GM19468 (cell line): ENCODE data around the gene TSTD1.
"Not testable (repeated sequence)": the region's sequence is repeated elsewhere in the genome, so short reads cannot be mapped to it uniquely, and the experiment has no call there.

Experiments used
- ATAC-seq: cut with Tn5 transposase; IDR thresholded peaks from one replicate; pipeline ENCODE4 v1.9.1; 2021; ENCODE audit warnings: mild to moderate bottlenecking, moderate library complexity, moderate number of reproducible peaks; ENCODE audit not compliant: unreplicated experiment; ENCODE audit errors: extremely low read depth

Gene TSTD1

DNA sequence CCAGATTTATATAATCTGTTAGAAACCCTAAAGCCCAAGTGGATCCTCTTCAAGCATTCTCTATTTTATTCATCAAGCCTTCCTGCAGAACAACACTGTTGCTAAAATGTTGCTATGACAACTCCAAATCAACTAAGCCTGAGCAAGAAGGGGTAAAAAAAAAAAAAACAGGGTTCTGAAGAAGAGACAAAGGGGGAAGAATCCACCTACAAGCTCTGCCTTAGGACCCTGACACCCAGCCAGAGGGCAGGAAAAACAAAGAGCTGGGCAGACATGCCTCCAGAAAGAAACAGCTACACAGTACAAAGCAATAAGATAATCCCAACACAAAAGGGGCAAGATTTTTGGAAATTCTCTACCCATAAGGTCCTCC lies 5.8 kb upstream of the TSTD1 start:
- ATAC-seq, result no peak

DNA sequence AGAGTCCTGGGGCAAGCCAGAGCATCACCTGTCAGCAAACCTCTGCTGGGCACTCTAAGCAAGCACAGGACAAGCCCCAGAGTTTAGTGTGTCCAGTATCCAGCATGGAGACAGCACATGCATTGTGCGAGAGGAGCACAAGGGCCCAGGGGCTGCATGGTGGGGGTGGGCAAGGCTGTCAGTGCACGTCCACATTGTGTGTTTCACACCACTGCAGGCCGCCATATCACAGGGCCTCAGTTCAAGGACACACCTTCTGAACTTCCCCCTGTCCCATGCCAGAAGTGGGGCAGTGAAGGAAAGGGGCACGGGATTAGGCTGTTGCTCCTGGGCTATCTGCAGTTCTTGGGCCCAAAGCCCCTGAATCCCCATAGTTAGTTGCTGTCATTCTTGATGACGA lies 782 bp upstream of the TSTD1 start:
- no peak for ATAC-seq

DNA sequence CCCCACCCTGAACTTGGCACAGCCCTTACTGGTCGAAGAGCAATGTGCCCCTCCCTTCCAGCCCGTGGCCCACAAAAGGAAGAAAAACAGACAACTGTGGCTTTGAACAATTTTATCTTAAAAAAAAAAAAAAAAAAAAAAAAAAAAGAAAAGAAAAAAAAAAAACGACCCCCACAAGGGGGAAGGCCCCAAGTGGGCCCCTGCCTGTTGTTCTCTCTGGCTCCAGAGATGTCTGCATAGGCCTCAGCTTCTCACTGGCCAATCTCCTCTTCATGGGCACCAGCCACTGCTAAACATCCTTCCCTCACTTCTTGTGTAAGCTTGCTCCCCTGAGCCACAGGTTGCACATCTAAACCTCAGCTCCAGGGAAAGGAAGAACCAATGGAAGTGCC lies 386 bp upstream of the TSTD1 start:
- no peak for ATAC-seq

DNA sequence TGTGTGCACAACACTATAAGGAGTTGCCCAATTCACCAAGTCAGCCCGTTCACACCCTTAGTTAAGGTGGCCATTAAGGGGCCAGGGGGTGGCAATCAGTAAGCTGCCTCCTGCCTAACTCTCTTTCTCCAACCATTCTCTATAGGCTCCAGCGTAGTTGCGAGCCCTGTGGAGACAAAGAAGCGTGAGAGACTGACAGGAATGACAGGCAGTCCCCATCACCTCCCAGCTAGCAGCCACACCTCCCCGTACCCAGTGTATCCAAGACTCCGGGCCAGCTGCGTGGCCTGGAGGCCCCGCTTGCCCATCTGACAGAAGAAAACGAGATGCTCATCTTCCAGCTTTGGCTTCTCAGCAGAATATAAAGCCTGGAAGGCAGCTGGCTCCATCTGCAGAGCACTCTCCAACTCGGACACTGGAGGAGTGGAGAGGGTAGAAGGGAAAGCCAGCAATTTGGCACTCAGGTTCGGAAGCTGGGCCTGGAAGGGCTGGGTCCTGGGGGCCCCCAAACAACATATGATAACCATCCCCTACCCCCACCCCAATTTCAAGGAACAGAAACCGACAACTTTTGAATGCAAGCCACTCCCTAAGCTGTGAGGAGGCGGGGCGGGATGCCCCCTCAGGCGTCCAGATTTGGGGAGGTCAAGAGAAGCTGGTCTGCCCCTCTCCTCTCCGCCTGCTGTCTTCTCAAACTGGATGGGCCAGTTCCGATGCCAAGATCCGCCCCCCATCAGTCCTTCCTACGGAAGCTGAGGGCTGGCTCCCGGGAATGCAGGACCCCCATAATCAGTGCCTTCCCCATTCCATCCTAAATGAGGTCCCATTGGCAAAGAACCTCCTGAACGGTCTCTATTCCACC lies 872 bp downstream of the TSTD1 start:
- ATAC-seq, result no peak

DNA sequence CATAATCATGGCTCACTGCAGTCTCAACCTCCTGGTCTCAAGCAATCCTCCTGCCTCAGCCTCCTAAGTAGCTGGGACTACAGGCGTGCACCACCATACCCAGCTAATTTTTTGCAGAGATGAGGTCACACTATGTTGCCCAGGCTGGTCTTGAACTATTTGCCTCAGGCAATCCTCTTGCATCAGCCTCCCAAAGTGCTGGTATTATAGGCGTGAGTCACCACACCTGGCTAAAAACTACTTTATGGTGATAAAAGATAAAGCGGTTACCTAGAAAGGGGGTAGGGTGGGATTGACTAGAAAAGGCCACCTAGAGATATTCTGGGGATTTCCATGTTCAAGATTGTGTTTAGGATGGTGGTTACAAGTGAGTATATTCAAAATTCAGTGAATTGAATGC lies 5.0 kb downstream of the TSTD1 start:
- no peak for ATAC-seq

DNA sequence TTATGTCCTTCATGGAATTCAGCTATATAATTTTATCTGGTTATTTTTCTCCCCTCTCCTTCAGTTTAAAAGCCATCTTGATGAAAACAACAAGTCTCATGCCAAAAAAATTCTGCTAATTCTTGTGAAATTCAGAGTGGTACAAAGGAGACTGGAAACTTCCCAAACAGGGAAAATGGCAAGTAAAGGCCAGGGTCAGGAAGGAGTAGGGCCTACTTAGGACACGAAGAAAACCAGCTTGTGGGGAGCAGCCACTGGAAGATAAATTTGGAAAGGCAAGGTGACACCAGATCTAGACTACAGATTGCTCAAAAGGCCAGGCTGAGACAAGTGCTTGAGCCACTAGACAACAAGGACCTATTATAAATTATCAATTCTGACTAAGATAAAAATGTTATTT lies 6.4 kb downstream of the TSTD1 start:
- no peak for ATAC-seq

DNA sequence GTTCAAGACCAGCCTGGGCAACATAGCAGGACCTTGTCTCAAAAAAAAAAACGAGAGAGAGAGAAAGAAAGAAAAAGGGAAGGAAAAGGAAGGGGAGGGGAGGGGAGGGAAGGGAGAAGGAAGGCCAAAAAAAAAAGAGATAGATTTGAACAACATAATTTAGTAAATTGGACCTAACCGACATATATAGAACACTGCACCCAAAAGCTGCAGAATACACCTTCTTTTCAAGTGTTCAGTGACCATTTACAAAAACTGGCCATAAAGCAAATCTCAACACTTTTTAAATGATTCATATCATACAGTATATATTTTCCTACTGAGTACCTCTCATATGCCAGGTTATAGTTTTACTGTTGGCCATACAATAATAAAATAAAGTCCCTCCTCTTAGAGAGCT lies 6.9 kb downstream of the TSTD1 start:
- no peak for ATAC-seq

DNA sequence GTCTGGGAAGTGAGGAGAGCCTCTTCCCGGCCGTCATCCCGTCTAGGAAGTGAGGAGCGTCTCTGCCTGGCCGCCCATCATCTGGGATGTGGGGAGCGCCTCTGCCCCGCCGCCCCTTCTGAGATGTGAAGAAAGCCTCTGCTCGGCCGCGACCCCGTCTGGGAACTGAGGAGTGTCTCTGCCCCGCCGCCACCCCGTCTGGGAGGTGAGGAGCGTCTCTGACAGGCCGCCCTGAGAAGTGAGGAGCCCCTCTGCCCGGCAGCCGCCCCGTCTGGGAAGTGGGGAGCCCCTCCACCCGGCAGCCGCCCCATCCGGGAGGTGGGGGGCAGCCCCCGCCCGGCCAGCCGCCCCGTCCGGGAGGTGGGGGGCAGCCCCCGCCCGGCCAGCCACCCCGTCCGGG lies 9.3 kb downstream of the TSTD1 start:
- not testable (repeated sequence) for ATAC-seq

DNA sequence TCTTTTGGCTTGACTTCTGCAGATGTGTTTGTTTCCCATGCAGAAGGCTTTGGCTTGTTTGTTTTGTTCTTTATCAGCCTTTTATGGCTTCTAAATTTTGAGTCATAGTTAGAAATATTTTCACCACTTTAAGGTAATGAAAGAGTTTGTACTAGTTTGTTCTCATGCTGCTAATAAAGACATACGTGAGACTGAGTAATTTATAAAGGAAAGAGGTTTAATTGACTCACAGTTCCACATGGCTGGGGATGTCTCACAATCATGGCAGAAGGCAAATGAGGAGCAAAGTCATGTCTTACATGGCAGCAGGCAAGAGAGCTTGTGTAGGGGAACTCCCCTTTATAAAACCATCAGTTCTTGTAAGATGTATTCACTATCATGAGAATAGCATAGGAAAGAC lies 11.8 kb downstream of the TSTD1 start:
- ATAC-seq, result not testable (repeated sequence)

DNA sequence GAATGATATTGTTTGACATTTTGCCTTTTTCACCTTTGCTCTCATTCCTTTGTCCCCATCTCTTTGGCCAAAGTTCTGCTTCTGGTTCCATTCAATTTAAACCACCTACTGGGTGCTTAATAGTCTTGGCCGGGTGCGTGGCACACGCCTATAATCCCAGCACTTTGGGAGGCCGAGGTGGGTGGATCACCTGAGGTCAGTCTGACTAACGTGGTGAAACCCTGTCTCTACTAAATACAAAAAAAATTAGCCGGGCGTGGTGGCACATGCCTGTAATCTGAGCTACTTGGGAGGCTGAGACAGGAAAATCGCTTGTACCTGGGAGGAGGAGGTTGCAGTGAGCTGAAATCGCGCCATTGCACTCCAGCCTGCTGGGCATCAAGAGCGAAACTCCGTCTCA lies 16.3 kb downstream of the TSTD1 start:
- not testable (repeated sequence) for ATAC-seq

DNA sequence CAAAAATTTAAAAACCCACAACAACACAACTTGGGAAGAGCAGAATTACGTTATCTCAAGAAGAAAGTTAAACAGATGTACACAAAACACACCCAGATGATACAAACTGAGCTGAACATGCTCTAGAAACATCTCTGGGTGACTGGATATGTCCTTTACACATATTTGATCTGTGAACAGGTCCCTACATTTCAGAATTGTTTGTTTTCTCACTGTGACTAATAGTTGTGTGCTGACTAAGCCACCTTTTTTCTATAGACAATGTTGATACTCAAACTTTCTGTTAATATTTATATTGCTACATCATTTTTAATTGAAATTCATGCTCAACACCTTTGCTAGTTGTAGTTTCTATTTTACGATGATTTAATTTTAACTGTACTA lies 16.8 kb downstream of the TSTD1 start:
- ATAC-seq, result no peak

DNA sequence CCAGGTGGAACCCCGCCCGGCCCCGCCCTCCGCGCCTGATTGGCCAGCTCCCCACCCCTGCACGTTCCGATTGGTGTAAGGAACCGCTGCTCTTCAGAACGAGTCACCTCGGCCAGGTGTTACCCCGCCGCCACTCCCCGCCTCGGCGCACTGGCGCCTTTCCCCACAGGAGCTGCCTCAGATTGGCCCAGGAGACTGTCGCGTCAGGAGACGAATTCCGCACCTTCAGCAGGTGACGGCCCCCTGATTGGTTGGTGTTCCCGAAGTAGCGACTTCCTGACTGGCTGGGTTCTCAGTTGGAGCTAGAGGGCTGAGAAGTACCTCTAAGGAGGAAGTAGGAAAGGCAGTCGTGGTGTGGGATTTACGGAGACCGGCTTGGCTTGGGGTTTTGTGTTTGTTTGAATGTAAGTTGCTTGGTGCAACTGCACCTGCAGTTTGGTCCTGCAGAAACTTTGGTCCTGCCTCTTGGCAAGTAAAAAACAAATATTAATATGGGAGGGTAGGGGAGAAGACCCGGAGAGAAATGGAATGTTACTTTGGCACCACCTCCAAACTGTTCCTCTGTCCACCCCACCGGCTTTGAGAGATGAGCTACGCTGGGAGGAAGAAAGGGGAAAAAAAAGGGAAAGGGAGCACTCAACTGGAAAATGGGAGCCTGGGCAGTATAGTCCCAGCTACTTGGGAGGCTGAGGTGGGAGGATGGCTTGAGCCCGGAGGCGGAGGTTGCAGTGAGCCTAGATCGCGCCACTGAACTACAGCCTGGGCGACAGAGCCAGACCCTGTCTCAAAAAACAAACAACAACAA lies 17.4 kb downstream of the TSTD1 start:
- ATAC-seq, result peak; percentile 69

DNA sequence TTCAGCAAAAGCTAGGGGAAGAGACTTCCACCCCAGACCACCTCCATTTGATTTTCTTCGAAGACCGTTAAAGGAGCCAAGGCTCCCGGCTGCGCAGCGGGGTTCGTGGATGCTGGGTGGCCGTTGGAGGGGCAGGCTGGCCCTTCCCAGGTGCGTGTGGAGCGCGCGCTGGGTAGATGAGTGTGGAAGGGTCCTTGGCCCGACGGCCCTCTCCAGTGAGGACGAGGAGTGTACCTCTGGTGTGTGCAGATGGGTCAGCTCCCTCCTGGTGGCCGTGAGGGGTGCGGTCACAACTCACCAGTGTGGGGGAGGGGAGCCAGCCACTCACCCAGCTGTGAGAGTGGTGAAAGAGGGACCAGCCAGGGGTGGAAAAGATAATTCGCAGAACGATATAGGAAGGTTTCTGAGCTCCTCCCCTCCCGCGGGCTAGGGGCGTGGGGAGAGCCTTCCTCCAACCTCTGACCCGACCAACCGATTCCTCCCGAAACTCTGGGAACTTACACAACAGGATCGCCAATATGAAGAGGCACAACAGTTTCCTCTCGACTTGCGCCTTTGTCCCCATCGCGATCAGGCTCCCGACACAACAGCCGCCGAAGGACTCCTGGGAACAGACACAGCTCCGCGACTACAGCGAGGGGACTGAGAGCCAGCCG lies 18.1 kb downstream of the TSTD1 start, which contains the start of gene F11R:
Gene F11R (minus strand): TSS at position 644 of the 656 bp plus-strand sequence. CDS start 79 bp downstream, at position 565.
- no peak for ATAC-seq

DNA sequence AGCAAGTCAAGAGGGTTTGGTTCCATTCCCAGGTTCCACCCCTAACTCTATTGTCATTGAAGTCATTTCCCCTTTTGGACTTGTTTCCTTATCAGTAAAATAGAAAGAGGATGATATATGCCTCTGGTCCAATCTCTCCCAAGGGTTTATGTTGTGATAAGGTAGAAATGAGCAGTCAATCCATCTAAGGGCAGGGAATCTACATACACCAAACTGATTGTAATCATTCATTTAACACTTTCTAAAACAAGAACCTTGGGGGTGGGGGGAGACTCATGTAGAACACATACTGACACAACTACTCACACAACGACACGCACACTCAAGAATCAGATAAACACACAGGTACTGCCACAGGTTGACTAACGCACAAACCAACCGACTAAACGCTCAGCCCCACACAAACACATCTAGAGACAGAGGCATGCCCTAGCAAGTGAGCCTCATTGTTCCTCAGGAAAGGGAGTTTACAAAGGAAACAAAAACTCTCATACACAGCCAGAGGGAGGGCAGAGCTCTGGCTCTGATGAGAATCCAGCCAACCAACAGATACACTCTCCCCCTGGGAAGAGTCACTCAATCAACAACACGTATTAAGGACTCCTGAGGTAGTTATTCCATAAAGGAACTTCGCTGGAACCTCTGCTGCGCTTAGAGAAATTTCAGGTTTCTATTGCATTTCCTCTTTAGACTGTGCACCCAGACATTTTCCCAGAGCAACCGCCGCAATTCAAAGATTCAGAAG lies 18.8 kb downstream of the TSTD1 start:
- no peak for ATAC-seq

DNA sequence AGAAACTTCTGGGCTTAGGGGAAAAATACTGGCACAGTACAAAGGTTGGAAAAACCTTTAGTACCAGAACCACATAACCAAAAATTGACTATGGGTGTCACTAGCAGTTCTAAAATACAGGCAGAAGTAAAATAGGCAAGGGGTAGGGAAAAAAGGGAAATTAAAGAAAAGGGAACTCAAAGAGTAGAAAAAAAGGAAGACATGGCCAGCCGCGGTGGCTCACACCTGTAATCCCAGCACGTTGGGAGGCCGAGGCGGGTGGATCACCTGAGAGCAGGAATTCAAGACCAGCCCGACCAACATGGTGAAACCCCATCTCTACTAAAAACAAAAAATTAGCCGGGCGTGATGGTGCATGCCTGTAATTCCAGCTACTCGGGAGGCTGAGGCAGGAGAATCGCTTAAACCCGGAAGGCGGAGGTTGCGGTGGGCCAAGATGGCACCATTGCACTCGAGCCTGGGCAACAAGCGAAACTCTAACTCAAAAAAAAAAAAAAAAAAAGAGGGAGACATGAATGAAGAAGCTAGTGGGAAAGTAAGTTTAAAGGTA lies 19.6 kb downstream of the TSTD1 start:
- not testable (repeated sequence) for ATAC-seq

DNA sequence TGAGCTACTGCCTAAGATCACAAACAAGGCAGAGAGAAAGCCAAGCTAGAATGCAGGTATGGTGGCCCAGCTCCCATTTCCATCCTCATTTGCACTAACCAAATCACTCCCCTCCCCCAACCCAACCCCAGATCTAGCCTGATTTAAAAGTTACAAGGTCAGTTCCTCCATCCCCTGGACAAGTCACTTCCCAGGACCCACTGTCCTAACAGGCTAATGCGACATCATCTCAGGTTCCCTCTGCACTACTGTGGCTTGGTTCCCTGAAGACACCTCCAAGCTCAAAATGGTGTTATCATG lies 20.2 kb downstream of the TSTD1 start:
- ATAC-seq, result no peak

DNA sequence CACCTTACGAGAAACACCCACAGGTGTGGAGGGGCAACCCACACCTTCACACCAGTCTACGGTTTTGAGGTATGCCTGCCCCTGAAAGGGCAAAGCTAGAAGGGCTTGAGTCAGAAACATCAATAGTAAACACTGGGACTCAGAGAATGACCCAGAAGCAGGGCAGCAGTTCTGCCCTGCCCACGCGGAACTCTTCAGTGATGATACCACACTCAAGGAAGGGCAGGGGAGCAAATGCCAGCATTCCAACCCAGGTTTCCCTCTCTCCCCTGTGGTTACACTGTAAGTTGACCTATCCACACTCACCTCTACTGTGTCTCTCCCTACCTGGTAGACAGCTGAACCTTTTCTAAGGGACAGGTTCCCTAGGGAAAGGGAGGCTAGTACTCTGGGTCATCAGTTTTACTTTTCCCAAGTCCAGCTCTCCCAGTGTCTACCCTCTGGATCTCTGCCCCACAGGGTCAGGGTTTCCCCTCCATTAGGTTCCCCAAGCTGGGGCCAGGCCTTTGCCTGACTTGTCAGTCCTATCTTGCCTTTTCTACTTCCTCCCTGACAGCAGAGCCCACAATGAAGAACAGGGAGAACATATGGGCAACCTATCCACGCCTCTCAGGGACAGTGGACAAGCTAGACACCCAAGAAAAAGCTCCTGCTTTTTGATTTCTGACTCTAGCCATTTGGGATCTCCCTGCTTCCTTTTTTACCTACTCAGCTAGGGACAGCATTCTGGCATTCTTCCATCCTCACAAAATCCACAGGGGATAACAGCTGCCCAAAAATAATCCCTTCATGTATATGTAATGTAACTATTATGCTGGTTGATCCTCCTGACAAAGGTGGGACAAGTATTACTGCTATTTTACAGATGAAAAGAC lies 20.8 kb downstream of the TSTD1 start:
- ATAC-seq, result no peak

DNA sequence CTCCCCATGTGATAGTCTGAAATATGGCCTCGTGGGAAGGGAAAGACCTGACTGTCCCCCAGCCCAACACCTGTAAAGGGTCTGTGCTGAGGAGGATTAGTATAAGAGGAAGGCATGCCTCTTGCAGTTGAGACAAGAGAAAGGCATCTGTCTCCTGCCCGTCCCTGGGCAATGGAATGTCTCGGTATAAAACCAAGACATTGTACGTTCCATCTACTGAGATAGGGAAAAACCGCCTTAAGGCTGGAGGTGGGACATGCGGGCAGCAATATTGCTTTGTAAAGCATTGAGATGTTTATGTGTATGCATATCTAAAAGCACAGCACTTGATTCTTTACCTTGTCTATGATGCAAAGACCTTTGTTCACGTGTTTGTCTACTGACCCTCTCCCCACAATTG lies 21.6 kb downstream of the TSTD1 start:
- not testable (repeated sequence) for ATAC-seq

DNA sequence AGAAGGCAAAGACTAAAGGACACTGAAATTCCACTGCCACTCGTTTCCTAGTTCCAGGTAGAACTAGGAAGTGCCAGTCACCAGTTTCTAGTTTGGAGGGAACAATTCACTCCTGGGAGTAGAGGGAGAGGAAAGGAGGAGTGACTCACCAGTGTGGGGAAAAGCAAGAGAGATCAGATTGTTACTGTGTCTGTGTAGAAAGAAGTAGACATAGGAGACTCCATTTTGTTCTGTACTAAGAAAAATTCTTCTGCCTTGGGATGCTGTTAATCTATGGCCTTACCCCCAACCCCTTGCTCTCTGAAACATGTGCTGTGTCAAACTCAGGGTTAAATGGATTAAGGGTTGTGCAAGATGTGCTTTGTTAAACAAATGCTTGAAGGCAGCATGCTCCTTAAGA lies 22.1 kb downstream of the TSTD1 start:
- ATAC-seq, result not testable (repeated sequence)
